B cell (primary cell): ENCODE measurements around the gene FES. TPM values are rescaled to one million over a fixed set of nuclear protein-coding genes. Genes with fewer than 3 reads are reported as not detected.

Experiments
- ATAC-seq: fragments of 200-7000 bp; cut with Tn5 transposase; one replicate; pipeline ENCODE4 v1.10.0; 2021; ENCODE audit warnings: low read depth, mild to moderate bottlenecking, moderate number of reproducible peaks, moderate library complexity
- CTCF ChIA-PET: fragments of 350-600 bp; sonication (Branson Sonifier 250); formaldehyde crosslinking; loops from one replicate; lab custom pipeline; 2021; ENCODE audit warnings: antibody characterized with exemption, inconsistent platforms; lab: Charles Lee
- POLR2A ChIA-PET: fragments of 350-600 bp; sonication (Branson Sonifier 250); formaldehyde crosslinking; loops from one replicate; lab custom pipeline; 2021; ENCODE audit warnings: antibody characterized with exemption; lab: Charles Lee
- DNase-seq: peaks from one replicate; pipeline ENCODE4 v3.0.0; 2013
- H2AFZ ChIP-seq: 2 replicates; pipeline ENCODE4 v1.6.1; 2012; ENCODE audit warnings: mild to moderate bottlenecking, low read depth, low read length; ENCODE audit not compliant: insufficient read depth, poor library complexity, severe bottlenecking
- H3K27ac ChIP-seq, 2 donors: 1 replicate in 1 of 2; 2 replicates in 1 of 2; pipeline ENCODE4 v1.5.1; 2012 to 2013; ENCODE audit warnings: low read length in 2 of 2, mild to moderate bottlenecking in 2 of 2, moderate library complexity in 1 of 2
- H3K27me3 ChIP-seq, 4 experiments: fragments of 200-600 bp in 1 of 4; sonication (generic) in 1 of 4; replicated peaks in 1 of 4; 1 replicate in 2 of 4; 2 replicates in 2 of 4; pipeline versions ENCODE4 v1.6.1 to v1.7.0; 2013 to 2016; ENCODE audit warnings: low read length in 3 of 4, mild to moderate bottlenecking in 2 of 4, mixed read lengths in 1 of 4, moderate library complexity in 1 of 4; ENCODE audit not compliant: insufficient read depth in 4 of 4, control insufficient read depth in 3 of 4; ENCODE audit errors: control extremely low read depth in 1 of 4
- H3K36me3 ChIP-seq, 2 experiments: replicated peaks in 1 of 2; 1 replicate in 1 of 2; 2 replicates in 1 of 2; pipeline versions ENCODE4 v1.6.1 to v1.7.1; 2013; ENCODE audit warnings: low read length in 1 of 2; ENCODE audit not compliant: insufficient read depth in 2 of 2, control insufficient read depth in 1 of 2; ENCODE audit errors: control extremely low read depth in 1 of 2, extremely low read depth in 1 of 2
- H3K4me1 ChIP-seq, 2 donors: fragments of 200-600 bp in 1 of 2; sonication (generic) in 1 of 2; 1 replicate in 1 of 2; 2 replicates in 1 of 2; pipeline versions ENCODE4 v1.5.1 to v1.6.1; 2013 to 2017; ENCODE audit warnings: low read length in 2 of 2; ENCODE audit not compliant: control insufficient read depth in 2 of 2, insufficient read depth in 2 of 2
- H3K4me2 ChIP-seq: replicated peaks from 2 replicates; pipeline ENCODE3; 2012; ENCODE audit warnings: mild to moderate bottlenecking, low read depth, low read length; ENCODE audit not compliant: poor library complexity, severe bottlenecking
- H3K4me3 ChIP-seq, 5 experiments: fragments of 200-600 bp in 1 of 5; sonication (generic) in 1 of 5; 1 replicate in 3 of 5; 2 replicates in 2 of 5; pipeline versions ENCODE4 v1.5.1 to v1.7.0; 2011 to 2016; ENCODE audit warnings: low read length in 4 of 5, mild to moderate bottlenecking in 4 of 5, low read depth in 2 of 5, control low read depth in 1 of 5, moderate library complexity in 1 of 5; ENCODE audit not compliant: insufficient read depth in 1 of 5; ENCODE audit errors: control extremely low read depth in 1 of 5, extremely low read depth in 1 of 5
- H3K79me2 ChIP-seq: fragments of 200-600 bp; sonication (generic); one replicate; pipeline ENCODE4 v1.6.0; 2016; ENCODE audit warnings: low read length; ENCODE audit not compliant: control insufficient read depth, insufficient read depth
- H3K9ac ChIP-seq: fragments of 200-600 bp; sonication (generic); 2 replicates; pipeline ENCODE4 v1.6.1; 2017; ENCODE audit warnings: mild to moderate bottlenecking, low read length, moderate library complexity
- H3K9me3 ChIP-seq, 3 donors: one replicate each; pipeline versions ENCODE4 v1.6.1 to v1.7.1; 2013; ENCODE audit warnings: low read length in 2 of 3; ENCODE audit not compliant: control insufficient read depth in 2 of 3, insufficient read depth in 1 of 3; ENCODE audit errors: control extremely low read depth in 1 of 3
- H4K20me1 ChIP-seq: 2 replicates; pipeline ENCODE4 v1.6.0; 2012; ENCODE audit warnings: mild to moderate bottlenecking, low read length; ENCODE audit not compliant: insufficient read depth, control insufficient read depth, poor library complexity, severe bottlenecking
- H3K27ac Mint-ChIP-seq: one replicate; pipeline ENCODE4 v1.8.0; 2021; ENCODE audit warnings: mixed read lengths
- H3K27me3 Mint-ChIP-seq: one replicate; pipeline ENCODE4 v1.8.0; 2021; ENCODE audit warnings: mixed read lengths
- H3K4me1 Mint-ChIP-seq: one replicate; pipeline ENCODE4 v1.8.0; 2021; ENCODE audit warnings: mixed read lengths
- H3K4me3 Mint-ChIP-seq: one replicate; pipeline ENCODE4 v1.8.0; 2021; ENCODE audit warnings: mixed read lengths
- H3K9me3 Mint-ChIP-seq: one replicate; pipeline ENCODE4 v1.8.0; 2022; ENCODE audit warnings: mixed read lengths; ENCODE audit not compliant: insufficient read depth
- EZH2 ChIP-seq: IDR thresholded peaks from 2 replicates; pipeline ENCODE4 v1.6.1; 2012; ENCODE audit warnings: borderline replicate concordance, low read depth, mild to moderate bottlenecking, moderate library complexity, low read length; ENCODE audit not compliant: insufficient read depth, poor library complexity, severe bottlenecking
- WGBS: methylation state at CpG from one replicate; pipeline ENCODE4 v1.1.5; 2013; ENCODE audit warnings: missing lambda C conversion rate; ENCODE audit not compliant: insufficient coverage; 5-methylcytosine and 5-hydroxymethylcytosine counted together
- intact Hi-C: fragments of 100-400 bp; cut with micrococcal nuclease; formaldehyde crosslinking; loops from one replicate; pipeline ENCODE4 v1.10.0; 2022
- polyA plus RNA-seq: library from polyadenylated mRNA; depleted of rRNA; stranded (reverse); fragments of >200 nt; gene quantifications from 2 replicates; pipeline ENCODE4 v1.2.3, GENCODE V29; 2012
- total RNA-seq, 2 donors: library from RNA; stranded (reverse); fragments of 120-200 nt in 1 of 2; gene quantifications; 1 replicate in 1 of 2; 2 replicates in 1 of 2; pipeline versions ENCODE4 v1.2.3 to v1.2.4, GENCODE V29; 2013 to 2022
- TF ChIP-seq, protein P1 (sequence below): fragments of 200-600 bp; IDR thresholded peaks from one replicate; pipeline ENCODE4 v1.8.0; 2022; ENCODE audit warnings: antibody characterized with exemption, mild to moderate bottlenecking

Gene FES
- total and polyA plus RNA-seq, 2 donors (not counting 1 experiment from before 2014, with no cell fraction given), result 23.9 to 31.4 TPM

DNA sequence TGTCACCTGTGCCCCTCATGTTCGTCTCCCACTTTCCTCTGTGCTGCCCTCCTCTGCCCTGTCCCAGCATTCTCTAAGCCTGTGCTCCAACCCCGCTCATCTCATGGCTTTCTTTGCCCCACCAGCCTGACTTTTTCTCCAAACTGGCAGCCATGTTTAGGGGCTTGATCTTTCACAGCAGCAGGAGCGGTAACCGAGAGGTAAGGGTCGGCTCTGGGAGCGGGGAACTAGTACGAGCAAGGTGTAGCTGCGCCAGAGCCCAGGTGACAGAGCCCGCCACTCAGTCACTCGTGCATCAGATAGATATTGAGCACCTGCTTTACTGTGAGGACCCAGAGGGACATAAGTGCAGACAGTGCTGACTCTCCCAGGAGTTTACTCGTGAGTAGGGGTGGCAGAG, 32.2 kb downstream of the FES start:
- Mint-ChIP-seq H3K4me3 (no peak overlapping the region), H3K27me3 (no peaks in the 10 kb centered on the region), H3K4me1 (peaks cover 10% of the 10 kb centered on the region), H3K9me3 (no peaks in the 10 kb centered on the region), H3K27ac (peak overlapping the region; percentile 80)
- ChIA-PET POLR2A (no interaction called here), CTCF (no interaction called here)
- no peak overlapping the region for H3K9ac ChIP-seq
- no peak overlapping the region for H3K4me2 ChIP-seq
- no peaks in the 10 kb centered on the region for H3K27me3 ChIP-seq
- no peaks in the 10 kb centered on the region for H3K79me2 ChIP-seq
- peaks cover 6 to 92% of the 10 kb centered on the region in 2 experiments for H3K36me3 ChIP-seq
- ATAC-seq (no peak), DNase-seq (no peak)
- no peaks in the 10 kb centered on the region for H4K20me1 ChIP-seq
- H3K4me1 ChIP-seq, result peaks cover 0 to 11% of the 10 kb centered on the region in 2 donors
- WGBS, result 81% methylated on average over 11 of the region's 11 CpGs
- no peak overlapping the region for H3K27ac ChIP-seq
- intact Hi-C loops, result no loop called here
- H3K4me3 ChIP-seq, result no peak overlapping the region
- no peak overlapping the region for H2AFZ ChIP-seq
- H3K9me3 ChIP-seq, result no peaks in the 10 kb centered on the region
- no peak for TF ChIP-seq EZH2
- TF ChIP-seq, protein P1, sequence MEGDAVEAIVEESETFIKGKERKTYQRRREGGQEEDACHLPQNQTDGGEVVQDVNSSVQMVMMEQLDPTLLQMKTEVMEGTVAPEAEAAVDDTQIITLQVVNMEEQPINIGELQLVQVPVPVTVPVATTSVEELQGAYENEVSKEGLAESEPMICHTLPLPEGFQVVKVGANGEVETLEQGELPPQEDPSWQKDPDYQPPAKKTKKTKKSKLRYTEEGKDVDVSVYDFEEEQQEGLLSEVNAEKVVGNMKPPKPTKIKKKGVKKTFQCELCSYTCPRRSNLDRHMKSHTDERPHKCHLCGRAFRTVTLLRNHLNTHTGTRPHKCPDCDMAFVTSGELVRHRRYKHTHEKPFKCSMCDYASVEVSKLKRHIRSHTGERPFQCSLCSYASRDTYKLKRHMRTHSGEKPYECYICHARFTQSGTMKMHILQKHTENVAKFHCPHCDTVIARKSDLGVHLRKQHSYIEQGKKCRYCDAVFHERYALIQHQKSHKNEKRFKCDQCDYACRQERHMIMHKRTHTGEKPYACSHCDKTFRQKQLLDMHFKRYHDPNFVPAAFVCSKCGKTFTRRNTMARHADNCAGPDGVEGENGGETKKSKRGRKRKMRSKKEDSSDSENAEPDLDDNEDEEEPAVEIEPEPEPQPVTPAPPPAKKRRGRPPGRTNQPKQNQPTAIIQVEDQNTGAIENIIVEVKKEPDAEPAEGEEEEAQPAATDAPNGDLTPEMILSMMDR, result no peak

DNA sequence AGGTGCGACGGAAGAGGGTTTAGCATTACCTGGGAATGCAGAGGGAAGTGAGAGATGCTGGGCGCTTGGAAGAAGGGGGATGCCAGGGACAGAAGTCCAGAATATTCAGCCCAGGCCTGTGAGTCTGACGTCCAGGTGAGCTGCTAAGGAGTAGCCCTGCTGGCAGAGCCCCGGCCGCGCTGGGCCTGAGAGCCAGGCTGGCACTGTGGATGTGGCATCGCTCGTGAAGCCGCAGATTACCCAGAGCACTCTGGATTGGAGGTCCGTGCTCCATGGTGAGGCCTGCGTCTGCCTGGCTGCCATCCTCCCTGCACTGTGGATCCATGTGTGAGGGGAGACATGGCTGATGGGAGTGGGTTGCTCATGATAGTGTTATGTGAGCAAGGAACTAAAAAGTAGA, 33.3 kb downstream of the FES start:
- ChIA-PET POLR2A (no interaction called here), CTCF (interaction anchor here (2.1 kb wide), 1 partner anchor 14 kb away, joined by 8 read pairs; the partner anchor contains the start of gene HDDC3)
- Histone ChIP-seq H3K4me2 (no peak overlapping the region), H3K9ac (no peak overlapping the region), H3K27me3 (no peaks in the 10 kb centered on the region), H3K79me2 (no peaks in the 10 kb centered on the region), H3K36me3 (peaks cover 6 to 81% of the 10 kb centered on the region in 2 experiments), H3K9me3 (no peaks in the 10 kb centered on the region), H2AFZ (no peak overlapping the region), H3K4me1 (peaks cover 0 to 11% of the 10 kb centered on the region in 2 donors), H4K20me1 (no peaks in the 10 kb centered on the region), H3K27ac (no peak overlapping the region), H3K4me3 (no peak overlapping the region)
- ATAC-seq, result no peak
- no peak overlapping the region for H3K4me3 Mint-ChIP-seq
- peaks cover 10% of the 10 kb centered on the region for H3K4me1 Mint-ChIP-seq
- intact Hi-C loops, result no loop called here
- H3K9me3 Mint-ChIP-seq, result no peaks in the 10 kb centered on the region
- H3K27ac Mint-ChIP-seq, result no peak overlapping the region
- WGBS, result over 99% methylated on average over 12 of the region's 12 CpGs
- H3K27me3 Mint-ChIP-seq, result no peaks in the 10 kb centered on the region
- DNase-seq, result no peak
- TF ChIP-seq, protein P1, result no peak
- no peak for TF ChIP-seq EZH2
